GM19372 (cell line): ENCODE data around the gene GRAMD1B.

Experiments used
- ATAC-seq: cut with Tn5 transposase; IDR thresholded peaks from one replicate; pipeline ENCODE4 v1.9.1; 2021; ENCODE audit warnings: mild to moderate bottlenecking, low read depth, moderate library complexity; ENCODE audit not compliant: unreplicated experiment

GRAMD1B gene

GRCh38 chr11:123472236-123472935, 42.3 kb downstream of the GRAMD1B start:
- no peak for ATAC-seq

GRCh38 chr11:123473941-123474677, 44.0 kb downstream of the GRAMD1B start:
- no peak for ATAC-seq

- ATAC-seq: no peak
These were observed 44.9 kb downstream of the GRAMD1B start for GRCh38 chr11:123474994-123475393.

GRCh38 chr11:123475469-123475868, 45.4 kb downstream of the GRAMD1B start:
- ATAC-seq: no peak

GRCh38 chr11:123477205-123477907, 47.3 kb downstream of the GRAMD1B start:
- ATAC-seq: no peak

GRCh38 chr11:123478352-123478987, 48.4 kb downstream of the GRAMD1B start:
- no peak for ATAC-seq

GRCh38 chr11:123479048-123479837, 49.2 kb downstream of the GRAMD1B start:
- ATAC-seq: peak; percentile 47

GRCh38 chr11:123480290-123480815, 50.3 kb downstream of the GRAMD1B start:
- no peak for ATAC-seq

GRCh38 chr11:123480882-123481281, 50.8 kb downstream of the GRAMD1B start:
- no peak for ATAC-seq

GRCh38 chr11:123481640-123482039, 51.6 kb downstream of the GRAMD1B start:
- ATAC-seq: no peak

- no peak for ATAC-seq
These were observed 52.1 kb downstream of the GRAMD1B start for GRCh38 chr11:123482218-123482617.

GRCh38 chr11:123483058-123483457, 53.0 kb downstream of the GRAMD1B start:
- ATAC-seq: no peak

GRCh38 chr11:123483466-123483865, 53.4 kb downstream of the GRAMD1B start:
- ATAC-seq: no peak

GRCh38 chr11:123484448-123484847, 54.4 kb downstream of the GRAMD1B start:
- ATAC-seq: no peak

- no peak for ATAC-seq
These were observed 57.2 kb downstream of the GRAMD1B start for GRCh38 chr11:123487157-123487744.

- no peak for ATAC-seq
These were observed 60.5 kb downstream of the GRAMD1B start for GRCh38 chr11:123490527-123490926.

- no peak for ATAC-seq
These were observed 61.2 kb downstream of the GRAMD1B start for GRCh38 chr11:123491241-123491640.

- ATAC-seq: no peak
These were observed 63.4 kb downstream of the GRAMD1B start for GRCh38 chr11:123493349-123494063.
